ENCODE data around the gene PSTPIP2. TPM values are rescaled to one million over a fixed set of nuclear protein-coding genes. Genes with fewer than 3 reads are reported as not detected.
A peak's percentile ranks its signal among the peaks of the same experiment; 100 is the strongest.

PSTPIP2 gene
- total and polyA plus RNA-seq, 9 of the 15 experiments (the other 6 are each of a cell fraction or from before 2014, with no cell fraction given), result 14.0 to 45.7 (median 27.1) TPM

GRCh38 chr18:46067438-46068007 is 4.5 kb downstream of the PSTPIP2 start:
- Histone ChIP-seq H3K4me2 (ENCODE audit: insufficient read depth, low read length) (no peak overlapping the region), H3K79me2 (ENCODE audit: control insufficient read depth, insufficient read depth, low read length) (peaks cover 69% of the 10 kb centered on the region), H3K9me3 (replicated peaks; ENCODE audit: control insufficient read depth, insufficient read depth, low read depth, low read length) (no peaks in the 10 kb centered on the region), H3K4me1 (replicated peaks in 1 of 2; ENCODE audit: control insufficient read depth in 2 of 2, insufficient read depth in 2 of 2, low read length in 2 of 2) (peaks cover 24 to 27% of the 10 kb centered on the region in 2 experiments; a peak in 4 of 5 replicates), H3K36me3 (ENCODE audit: control insufficient read depth, insufficient read depth, low read length) (peaks cover 12% of the 10 kb centered on the region; the same call in 1 of the 3 replicates), H4K20me1 (replicated peaks; ENCODE audit: control insufficient read depth, insufficient read depth, low read length) (no peaks in the 10 kb centered on the region), H3K4me3 (no peak overlapping the region), H3K9ac (ENCODE audit: insufficient read depth in 1 of 2, low read depth in 2 of 2, low read length in 2 of 2) (no peak overlapping the region), H2AFZ (ENCODE audit: low read depth, low read length) (no peak overlapping the region), H3K9me1 (ENCODE audit: control insufficient read depth, insufficient read depth, low read length) (no peaks in the 10 kb centered on the region), H3K27me3 (ENCODE audit: control insufficient read depth in 2 of 2, insufficient read depth in 2 of 2, low read length in 2 of 2) (no peaks in the 10 kb centered on the region), H3K27ac (ENCODE audit: extremely low read depth, low read depth, low read length) (peak overlapping the region; percentile 56; the same call in 1 of the 3 replicates)
- POLR2A ChIA-PET, result interaction anchor here (0.6 to 1.5 kb wide), 2 partner anchors 22 to 1172 kb away, joined by 3 to 6 read pairs; no protein-coding TSS in a partner anchor
- no TSS peak for BruUV-seq (replicated peaks)
- intact Hi-C loops (cut with micrococcal nuclease), result no loop called here
- in situ Hi-C loops (cut with MboI), result no loop called here
- ATAC-seq (peak; percentile 58), DNase-seq (ENCODE audit: extremely low read depth in 1 of 4, low spot score in 3 of 4) (peak in 2 of 4 experiments; percentile 42 to 47), FAIRE-seq (no peak)
- 20% methylated on average over 1 of the region's 5 CpGs for WGBS (ENCODE audit: insufficient coverage, low coverage, missing lambda C conversion rate)
- CTCF ChIA-PET (ENCODE audit: low intra/inter-chr PET ratio), result no interaction called here
- TF ChIP-seq NFIC (IDR thresholded peaks at IDR 0.05), result no peak
- TF ChIP-seq ZC3H8 (IDR thresholded peaks at IDR 0.05), result no peak
- no peak for TF ChIP-seq ZBTB49 (CRISPR knock-in tag; IDR thresholded peaks at IDR 0.05; ENCODE audit: borderline replicate concordance)
- TF ChIP-seq SMAD3 (CRISPR knock-in tag; conservative IDR thresholded peaks at IDR 0.05), result no peak
- no peak for TF ChIP-seq GABPB1 (CRISPR knock-in tag; IDR thresholded peaks at IDR 0.05)
- TF ChIP-seq NBN (IDR thresholded peaks at IDR 0.05; ENCODE audit: low read depth), result no peak
- no peak for TF ChIP-seq ZNF449 (CRISPR knock-in tag; IDR thresholded peaks at IDR 0.05)
- TF ChIP-seq RBM25 (IDR thresholded peaks at IDR 0.05; ENCODE audit: low read depth, low read length, severe bottlenecking), result peak; percentile 19
- TF ChIP-seq PCBP1 (IDR thresholded peaks at IDR 0.05; ENCODE audit: low read depth, low read length, poor library complexity, severe bottlenecking), result no peak
- TF ChIP-seq MTA2 (IDR thresholded peaks at IDR 0.05; ENCODE audit: low read depth), result no peak
- TF ChIP-seq ARID1B (IDR thresholded peaks at IDR 0.05), result no peak
- TF ChIP-seq PYGO2 (tag; IDR thresholded peaks at IDR 0.05), result no peak
- no peak for TF ChIP-seq MTF1 (CRISPR knock-in tag; IDR thresholded peaks at IDR 0.05; ENCODE audit: borderline replicate concordance)
- no peak for TF ChIP-seq CCNT2 (IDR thresholded peaks at IDR 0.05; ENCODE audit: borderline replicate concordance, extremely low read depth, insufficient read length, low read depth, low read length)
- TF ChIP-seq PKNOX1 (IDR thresholded peaks at IDR 0.05), result peak; percentile 67
- TF ChIP-seq USF1 (CRISPR knock-in tag; IDR thresholded peaks at IDR 0.05), result no peak
- TF ChIP-seq KLF13 (tag; IDR thresholded peaks at IDR 0.05; ENCODE audit: borderline replicate concordance, low read depth), result no peak
- no peak for TF ChIP-seq COPS2 (conservative IDR thresholded peaks at IDR 0.05)
